Fibroblast of lung (primary cell): ENCODE results near the gene BOLA1.

Experiments used
- EZH2 ChIP-seq: IDR thresholded peaks from 2 replicates; pipeline ENCODE4 v1.5.1; 2012; ENCODE audit warnings: low read length, control low read depth, mild to moderate bottlenecking; ENCODE audit errors: missing control alignments
- TF ChIP-seq, protein P1 (sequence below), 2 donors: IDR thresholded peaks in 1 of 2; conservative IDR thresholded peaks in 1 of 2; 1 replicate in 1 of 2; 2 replicates in 1 of 2; pipeline ENCODE4 v1.5.1; 2011 to 2012; ENCODE audit warnings: low read length in 2 of 2, control low read depth in 1 of 2, inconsistent platforms in 1 of 2, low read depth in 1 of 2, mild to moderate bottlenecking in 1 of 2

DNA sequence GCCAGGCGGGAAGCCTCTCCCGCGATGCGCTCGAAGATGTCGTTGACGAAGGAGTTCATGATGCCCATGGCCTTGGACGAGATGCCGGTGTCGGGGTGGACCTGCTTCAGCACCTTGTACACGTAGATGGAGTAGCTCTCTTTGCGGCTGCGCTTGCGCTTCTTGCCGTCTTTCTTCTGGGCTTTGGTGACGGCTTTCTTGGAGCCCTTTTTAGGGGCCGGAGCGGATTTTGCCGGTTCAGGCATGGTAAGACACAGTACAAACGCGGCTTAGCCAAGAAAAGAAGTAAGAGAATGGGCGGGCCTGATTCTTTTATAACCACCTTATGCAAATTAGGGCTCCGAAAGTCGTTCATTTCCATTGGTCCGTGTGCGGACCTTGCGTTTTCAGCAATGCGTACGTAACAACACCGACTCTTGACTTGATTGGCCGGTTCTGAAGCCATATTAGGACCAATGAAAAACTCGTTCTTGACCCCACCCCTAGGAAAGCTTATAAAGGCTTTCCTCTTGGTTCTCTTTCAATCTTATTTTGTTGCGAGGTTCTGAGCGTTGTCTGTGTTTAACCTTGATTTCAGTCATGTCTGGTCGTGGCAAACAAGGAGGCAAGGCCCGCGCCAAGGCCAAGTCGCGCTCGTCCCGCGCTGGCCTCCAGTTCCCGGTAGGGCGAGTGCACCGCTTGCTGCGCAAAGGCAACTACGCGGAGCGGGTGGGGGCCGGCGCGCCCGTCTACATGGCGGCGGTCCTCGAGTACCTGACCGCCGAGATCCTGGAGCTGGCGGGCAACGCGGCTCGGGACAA lies 12.8 kb upstream of the BOLA1 start:
- TF ChIP-seq, protein P1, sequence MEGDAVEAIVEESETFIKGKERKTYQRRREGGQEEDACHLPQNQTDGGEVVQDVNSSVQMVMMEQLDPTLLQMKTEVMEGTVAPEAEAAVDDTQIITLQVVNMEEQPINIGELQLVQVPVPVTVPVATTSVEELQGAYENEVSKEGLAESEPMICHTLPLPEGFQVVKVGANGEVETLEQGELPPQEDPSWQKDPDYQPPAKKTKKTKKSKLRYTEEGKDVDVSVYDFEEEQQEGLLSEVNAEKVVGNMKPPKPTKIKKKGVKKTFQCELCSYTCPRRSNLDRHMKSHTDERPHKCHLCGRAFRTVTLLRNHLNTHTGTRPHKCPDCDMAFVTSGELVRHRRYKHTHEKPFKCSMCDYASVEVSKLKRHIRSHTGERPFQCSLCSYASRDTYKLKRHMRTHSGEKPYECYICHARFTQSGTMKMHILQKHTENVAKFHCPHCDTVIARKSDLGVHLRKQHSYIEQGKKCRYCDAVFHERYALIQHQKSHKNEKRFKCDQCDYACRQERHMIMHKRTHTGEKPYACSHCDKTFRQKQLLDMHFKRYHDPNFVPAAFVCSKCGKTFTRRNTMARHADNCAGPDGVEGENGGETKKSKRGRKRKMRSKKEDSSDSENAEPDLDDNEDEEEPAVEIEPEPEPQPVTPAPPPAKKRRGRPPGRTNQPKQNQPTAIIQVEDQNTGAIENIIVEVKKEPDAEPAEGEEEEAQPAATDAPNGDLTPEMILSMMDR (conservative IDR thresholded peaks at IDR 0.05 in 1 of 2, IDR thresholded peaks at IDR 0.05 in 1 of 2; ENCODE audit: low read depth in 1 of 2, low read length in 2 of 2), result no peak
- TF ChIP-seq EZH2, result no peak
